HG03378 (cell line): Measurements from ENCODE around the gene PRKCB.
"Not testable (repeated sequence)": the region's sequence is repeated elsewhere in the genome, so short reads cannot be mapped to it uniquely, and the experiment has no call there.

Experiments
- ATAC-seq: cut with Tn5 transposase; IDR thresholded peaks from one replicate; pipeline ENCODE4 v1.9.1; 2021; ENCODE audit warnings: mild to moderate bottlenecking, moderate library complexity; ENCODE audit not compliant: unreplicated experiment

The PRKCB gene

DNA sequence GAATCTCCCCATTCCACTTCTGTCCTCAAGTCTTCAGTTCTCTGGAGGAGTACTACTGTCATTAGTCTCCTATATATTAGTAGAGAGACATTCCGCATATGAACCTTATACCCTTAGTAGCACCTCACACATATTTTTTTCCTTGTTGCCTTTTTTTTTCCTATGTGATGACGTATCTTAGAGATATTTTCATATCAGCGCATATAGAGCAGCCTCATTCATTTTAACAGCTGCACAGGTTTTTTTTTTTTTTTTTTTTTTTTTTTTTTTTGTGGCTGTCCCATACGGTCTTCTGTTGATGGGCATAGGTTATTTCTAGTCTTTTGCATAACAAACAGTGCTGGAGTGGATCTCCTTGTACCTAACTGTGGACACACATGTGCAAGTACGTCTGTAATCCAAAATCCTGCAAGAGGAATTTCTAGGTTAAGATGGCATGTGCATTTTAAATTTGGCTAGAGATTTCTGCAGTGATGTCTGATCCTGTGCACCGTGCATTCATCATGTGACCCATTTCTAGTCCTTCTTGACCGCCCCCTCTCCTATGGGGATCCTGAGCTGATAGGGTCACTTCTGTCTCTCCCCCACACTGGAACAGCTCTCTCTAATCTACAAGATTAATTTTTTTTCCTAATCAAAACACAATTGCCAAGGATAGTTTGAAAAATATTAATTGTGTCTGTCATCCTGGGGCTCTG, 64.8 kb downstream of the PRKCB start:
- ATAC-seq, result no peak

DNA sequence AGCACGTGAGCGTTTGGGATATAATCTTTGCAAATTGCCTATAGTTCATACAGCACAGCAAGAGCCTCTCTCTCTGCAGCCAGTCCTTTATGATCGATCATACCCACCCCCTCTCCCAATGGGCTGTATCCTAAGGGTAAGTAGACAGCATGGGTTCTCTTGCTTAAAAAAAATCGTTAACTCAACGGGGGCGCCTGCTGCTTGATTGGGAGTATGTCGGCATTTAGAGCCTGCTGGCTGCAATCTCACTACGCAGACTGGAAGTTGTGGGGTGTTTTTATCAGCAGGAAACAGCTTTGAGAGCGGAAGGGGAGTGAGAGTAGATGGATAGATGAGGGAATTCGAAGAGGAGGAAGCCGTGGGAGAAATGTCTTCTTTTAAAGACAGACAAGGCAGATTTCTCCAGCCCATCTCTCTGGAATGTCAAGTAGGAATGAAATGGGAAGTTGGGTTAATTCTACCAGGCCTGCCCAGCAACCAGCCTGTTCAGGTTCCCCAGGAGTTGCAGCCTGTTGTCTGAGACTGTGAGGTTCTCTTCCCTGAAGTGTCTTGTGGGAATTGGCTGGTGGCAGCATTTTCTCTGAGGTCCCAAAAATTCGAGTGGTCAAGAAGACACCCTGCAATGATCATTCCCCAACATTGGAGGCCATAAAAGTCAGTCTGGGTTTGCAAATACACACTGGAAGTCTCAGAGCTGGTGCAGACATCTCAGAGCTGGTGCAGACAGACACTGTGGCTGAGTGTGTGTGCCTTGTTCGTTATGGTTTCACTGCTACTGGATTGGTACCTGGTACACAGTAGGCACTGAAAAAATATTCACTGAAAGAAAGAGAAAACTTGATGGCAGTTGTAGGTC, 65.6 kb downstream of the PRKCB start:
- ATAC-seq, result no peak

DNA sequence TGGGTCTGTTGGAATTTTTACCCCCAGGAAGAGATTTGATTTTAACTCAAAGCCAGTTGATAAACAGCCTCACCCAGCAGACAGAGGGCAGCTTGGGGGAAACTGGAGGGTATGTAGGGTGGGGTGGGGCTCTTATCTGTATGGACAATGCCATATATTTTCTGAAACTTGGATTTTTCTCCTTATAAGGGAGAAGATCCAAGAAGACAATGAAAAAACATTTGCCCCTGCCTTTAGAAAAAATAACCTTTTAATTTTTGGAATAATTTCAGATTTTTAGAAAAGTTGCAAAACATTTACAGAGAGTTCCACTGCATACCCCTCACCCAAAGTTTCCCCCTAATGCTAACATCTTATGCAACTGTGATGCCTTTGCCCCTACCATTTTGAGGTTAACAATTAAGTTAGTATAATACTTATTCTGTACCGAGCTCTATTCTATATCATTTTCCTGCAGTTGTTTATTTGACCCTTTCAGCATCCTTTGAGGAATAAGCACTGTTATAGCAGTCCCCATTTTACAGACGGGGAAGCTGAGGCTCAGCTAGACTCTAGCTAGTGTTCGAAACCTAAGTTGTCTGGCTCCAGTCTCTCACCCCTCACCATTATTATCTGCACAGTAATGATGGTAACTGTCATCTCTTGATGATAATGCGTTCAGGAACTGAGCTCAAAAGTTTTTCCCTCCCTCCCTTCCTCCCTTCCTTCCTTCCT, 66.4 kb downstream of the PRKCB start:
- ATAC-seq, result no peak

DNA sequence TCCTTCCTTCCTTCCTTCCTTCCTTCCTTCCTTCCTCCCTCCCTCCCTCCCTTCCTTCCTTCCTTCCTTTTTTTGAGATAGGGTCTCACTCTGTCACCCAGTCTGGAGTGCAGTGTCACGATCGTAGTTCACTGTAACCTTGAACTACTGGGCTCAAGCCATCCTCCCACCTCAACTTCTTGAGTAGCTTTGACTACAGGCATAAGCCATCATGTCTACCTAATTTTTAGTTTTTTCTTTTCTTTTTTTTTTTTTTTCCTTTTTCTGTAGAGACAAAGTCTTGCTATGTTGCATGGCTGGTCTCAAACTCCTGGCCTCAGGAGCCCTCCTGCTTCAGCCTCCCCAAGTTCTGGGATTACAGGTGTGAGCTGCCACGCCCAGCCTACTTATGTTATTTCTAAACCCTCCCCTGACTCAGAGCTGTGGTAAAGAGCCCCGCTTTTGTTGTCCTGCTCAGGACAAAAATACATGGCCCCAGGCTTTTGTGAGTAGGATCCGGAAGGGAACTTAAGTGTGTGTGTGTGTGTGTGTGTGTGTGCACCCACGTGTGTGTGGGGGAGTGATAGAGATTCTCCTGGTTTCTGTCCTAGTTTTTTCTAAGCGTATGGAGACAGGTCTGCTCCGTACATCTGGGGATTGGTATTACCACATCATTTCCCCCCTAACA, 67.1 kb downstream of the PRKCB start:
- ATAC-seq, result no peak

DNA sequence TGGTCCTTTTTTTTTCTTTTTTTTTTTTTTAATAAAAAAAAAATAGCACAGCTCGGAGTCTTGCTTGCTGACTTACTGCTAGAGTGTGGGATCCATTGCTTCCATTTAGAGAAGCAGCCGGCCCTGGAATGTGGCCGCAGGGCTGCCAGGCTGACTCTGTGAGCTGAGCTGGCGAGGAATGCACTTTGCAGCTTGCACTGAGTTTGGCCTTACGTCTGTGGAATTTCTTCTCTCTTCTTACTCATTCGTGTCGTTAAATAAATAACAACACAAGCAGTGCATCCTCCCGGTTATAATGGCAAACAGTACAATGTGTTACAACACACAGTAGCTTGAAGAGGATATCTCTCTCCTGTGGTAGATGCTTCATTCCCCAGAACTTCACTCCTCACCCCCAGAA, 69.2 kb downstream of the PRKCB start:
- no peak for ATAC-seq

DNA sequence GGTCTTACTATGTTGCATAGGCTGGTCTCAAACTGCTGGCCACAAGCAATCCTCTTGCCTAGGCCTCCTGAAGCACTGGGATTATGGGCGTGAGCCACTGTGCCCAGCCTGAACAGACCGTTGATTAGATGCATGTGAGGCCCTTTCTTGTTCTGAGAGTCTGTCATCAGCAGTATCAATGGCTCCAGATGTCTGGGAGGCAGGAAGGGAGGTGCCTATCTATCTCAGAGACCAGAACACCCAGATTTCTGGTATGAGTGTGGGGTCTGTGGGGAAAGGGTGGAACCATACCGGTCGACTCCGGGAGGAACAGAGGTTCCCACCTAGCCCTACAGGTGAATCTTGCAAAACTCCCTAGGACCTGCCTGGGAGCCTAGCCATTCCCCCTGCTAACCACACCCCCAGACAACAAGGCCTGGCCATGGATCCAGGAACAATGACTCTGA, 71.7 kb downstream of the PRKCB start:
- no peak for ATAC-seq

DNA sequence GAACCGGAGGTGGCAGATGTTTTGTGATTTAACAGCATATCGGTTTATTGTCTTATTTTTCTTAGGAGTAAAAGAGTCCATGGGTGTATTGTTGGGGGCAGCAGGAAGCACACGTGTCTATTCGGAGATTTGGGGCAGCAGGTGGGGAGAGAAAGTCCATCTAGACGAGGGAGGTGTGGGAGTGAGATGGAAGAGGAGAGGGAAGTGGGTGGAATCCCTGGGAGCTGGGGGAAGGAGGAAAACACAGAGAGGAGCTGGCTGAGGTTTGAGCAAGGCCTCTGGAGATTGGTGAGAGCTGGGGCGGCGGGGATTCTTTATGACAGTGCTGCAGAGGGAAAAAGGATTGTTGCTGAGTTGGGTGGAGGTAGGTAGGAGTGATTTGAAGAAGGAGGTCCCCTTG, 72.1 kb downstream of the PRKCB start:
- ATAC-seq, result no peak

DNA sequence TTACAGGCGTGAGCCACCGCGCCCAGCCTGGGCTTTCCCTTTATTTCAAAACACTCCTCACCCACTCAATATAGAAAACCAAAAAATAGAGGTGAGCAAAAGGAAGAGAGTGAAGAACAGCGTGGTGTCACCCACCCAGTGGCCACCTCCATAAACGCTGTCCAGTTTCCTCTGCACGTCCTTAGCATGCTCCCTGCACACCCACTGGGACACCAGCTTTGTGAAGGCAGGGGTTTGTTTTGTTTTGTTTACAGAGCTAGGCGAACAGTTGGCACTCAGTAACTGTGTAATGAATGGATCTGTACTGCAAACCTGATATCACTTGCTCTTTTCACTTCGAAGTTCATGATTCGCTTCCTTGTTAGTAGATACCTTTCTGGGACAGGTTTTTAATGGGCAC, 73.0 kb downstream of the PRKCB start:
- no peak for ATAC-seq

DNA sequence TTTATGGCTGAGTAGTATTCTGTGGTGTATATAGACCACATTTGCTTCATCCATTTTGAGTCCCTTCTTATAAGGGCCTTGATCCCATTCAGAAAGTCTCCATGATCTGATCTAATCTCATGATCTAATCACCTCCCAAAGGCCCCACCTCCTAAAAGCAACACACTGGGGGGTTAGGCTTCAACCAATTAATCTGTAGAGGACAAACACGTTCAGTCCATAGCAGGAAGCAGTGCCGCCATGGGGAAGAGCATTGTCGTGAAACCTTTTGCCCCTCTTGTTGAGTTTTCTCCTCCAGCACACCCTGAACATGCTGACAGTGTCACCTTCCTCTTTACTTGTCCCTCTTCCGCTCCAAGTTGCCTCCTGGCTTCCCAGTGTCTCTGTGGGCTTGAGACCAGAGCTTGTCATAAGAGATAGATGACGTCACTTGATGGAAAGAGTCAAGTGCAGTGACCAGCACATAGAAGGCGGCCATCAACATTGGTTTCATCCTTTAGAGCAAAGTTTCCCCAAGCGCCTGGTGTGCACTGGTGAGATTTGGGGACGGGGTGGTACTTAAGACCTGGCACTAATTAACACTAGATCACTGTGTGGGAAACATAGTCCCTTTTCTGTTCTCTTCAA, 74.1 kb downstream of the PRKCB start:
- no peak for ATAC-seq

DNA sequence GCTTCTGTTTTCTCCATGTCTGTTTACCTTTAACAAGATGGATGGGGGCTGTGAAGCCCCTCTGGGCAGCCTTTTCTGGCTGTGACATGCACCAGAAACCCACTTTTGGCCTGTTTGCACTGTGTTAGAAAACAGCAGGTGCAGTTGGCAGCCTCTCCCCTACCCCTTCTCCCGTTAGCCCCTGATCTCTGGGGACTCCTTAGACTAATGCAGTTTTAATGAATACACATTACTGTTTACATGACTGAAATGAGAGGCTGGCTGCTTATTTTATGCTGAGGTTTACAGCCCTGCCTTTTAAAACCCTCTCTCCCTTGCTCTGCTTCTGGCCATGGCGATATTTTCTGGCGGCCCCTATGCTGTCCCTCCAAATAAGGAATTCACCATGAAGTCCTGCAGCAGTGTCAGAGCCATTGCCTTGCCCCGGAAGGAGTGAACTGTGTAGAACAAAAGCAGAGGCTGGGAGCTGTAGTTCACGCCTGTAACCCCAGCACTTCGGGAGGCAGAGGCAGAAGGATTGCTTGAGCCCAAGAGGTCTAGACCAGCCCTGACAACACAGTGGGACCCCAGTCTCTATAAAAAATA, 79.3 kb downstream of the PRKCB start:
- no peak for ATAC-seq

DNA sequence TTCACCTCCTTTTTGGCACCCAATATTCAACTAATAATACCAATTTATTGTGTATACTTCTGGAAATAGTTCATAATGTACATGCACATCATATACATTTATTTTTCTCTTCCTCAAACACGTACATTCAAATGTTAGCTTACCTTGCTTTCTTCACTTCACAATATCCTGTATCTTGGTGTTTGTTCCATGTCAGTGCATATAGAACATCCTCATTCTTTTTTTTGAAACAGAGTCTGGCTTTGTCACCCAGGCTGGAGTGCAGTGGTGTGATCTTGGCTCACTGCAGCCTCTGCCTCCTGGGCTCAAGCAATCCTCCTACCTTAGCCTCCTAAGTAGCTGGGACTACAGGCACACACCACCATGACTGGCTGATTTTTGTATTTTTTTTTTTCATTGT, 80.8 kb downstream of the PRKCB start:
- not testable (repeated sequence) for ATAC-seq

DNA sequence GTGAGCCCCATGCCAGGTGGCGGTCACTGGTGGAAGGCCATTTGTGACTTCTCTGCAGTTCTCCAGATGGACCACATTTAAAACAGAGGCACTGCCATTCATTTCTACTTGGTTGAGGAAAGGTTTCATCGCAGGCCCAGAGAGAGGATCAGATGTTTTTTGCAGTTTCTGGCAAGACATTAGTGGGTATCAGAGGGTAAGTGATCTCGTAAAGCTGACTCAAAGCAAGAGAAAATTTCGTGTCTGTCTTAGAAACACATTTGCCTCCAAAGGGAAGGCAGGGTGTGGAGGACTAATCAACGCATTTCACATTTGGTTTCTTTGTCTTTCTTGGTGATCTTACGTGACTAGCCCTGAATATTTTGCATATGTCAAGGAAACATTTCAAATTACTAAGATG, 81.8 kb downstream of the PRKCB start:
- no peak for ATAC-seq

DNA sequence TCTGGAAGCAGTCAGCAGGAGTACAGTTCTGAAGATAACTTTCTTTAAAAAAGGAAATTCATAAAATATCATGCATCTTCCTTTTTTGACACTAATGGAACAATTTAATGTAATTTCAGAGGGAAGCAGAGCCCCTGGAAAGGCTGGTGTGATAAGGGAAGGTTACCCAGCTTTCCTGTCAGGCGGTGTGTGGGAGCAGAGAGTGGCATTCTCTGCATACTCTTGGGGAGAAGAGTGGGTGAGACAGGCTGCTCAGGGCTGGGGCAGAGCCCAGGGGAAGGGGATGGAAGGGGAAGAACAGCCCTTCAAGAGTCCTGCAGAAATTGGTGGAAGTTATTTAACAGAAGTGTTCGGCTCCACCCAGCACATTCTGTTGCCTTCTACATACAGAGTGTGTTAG, 84.7 kb downstream of the PRKCB start:
- no peak for ATAC-seq

DNA sequence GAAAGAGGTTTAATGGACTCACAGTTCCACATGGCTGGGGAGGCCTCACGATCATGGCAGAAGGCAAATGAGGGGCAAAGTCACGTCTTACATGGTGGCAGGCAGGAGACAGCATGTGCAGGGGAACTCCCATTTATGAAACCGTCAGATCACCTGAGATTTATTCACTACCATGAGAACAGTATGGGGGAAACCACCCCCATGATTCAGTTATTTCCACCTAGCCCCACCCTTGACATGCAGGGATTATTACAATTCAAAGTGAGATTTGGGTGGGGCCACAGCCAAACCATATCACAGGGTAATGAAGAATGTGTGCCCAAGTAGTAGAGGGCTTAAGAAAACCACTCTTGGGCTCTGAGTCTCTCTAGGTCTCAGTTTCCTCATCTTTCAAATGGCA, 85.1 kb downstream of the PRKCB start:
- ATAC-seq, result no peak

DNA sequence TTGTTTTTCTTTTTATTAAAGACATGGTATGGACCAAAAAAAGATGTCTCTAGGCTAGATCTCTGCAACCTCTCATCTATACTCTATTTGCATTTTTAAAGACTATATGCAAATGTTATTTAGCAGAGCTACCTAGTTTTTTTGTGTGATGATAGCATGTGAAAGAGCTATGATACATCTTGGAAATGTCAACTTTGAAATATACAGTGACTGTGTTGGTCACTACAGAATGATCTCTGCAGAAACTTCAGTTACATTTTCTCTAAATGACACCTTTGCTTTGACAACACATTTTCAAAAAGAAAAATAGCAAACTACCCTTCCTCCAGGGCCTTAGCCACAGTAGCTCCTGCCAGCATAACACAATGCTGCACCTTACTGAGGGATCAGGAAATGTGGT, 86.6 kb downstream of the PRKCB start:
- ATAC-seq, result no peak

DNA sequence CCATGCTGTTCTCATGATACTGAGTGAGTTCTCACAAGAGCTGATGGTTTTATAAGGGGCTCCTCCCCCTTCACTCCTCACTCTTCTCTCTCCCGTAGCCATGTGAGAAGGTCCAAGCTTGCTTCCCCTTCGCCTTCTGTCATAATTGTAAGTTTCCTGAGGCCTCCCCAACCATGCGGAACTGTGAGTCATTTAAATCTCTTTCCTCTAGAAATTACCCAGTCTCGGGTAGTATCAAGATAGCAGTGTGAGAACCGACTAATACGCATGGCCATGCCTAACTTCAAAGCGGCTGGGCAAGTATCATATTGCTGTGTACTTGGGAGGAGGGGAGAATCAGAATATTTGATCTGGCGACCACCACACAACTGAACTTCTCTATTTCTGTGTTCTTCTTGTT, 88.3 kb downstream of the PRKCB start:
- ATAC-seq, result no peak

DNA sequence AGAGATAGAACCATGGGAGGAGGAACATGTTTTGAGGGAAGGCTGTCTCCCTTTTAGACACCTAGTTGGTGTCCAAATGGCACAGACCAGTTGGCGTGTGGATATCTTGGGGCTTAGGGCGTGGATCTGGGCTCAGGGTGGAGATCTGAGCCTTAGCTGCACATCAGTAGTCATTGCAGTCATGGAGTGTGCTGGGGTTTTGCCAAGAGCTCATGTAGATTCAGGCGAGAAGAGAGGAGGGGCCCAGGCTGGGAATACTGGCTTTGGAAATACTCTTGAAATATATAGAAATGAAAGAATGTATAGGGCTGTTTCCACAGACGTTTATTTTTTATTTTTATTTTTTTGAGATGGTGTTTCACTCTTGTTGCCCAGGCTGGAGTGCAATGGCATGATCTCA, 92.0 kb downstream of the PRKCB start:
- no peak for ATAC-seq

DNA sequence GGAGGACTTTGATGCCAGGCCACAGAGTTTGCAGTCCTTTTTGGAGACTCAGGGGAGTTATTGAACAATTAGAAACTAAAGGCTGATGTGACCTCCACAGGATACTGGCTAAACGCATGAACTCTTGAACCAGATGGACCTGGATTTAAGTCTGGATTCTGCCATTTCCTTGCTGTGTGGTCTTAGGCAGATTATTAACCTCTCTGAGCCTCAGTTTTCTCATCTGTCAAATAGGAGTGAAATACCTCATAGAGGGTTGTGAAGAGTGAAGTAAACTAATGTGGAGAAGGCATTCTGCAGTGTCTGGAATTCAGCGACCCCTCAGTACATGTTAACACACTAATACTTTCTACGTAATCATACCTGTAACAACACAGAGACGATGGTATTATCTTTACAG, 93.5 kb downstream of the PRKCB start:
- ATAC-seq, result no peak

DNA sequence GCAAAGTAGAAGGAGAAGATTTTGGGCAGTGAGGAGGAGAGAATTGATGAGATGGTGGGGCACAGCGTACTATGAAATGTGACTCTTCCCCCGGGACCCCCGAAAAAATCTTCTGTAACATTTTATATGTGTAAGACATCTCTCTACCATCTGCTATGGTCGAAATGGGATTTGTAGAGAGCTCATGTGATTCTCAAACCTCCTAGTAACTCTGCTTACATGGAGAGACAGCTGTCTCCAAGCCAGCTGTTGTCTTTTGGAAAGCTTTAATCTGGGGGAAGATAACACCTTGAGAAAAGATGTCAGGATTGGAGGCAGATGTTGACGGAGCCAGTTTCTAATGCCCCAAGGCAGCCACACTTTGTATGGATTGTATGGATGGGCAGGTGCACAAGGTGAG, 94.1 kb downstream of the PRKCB start:
- ATAC-seq, result no peak

DNA sequence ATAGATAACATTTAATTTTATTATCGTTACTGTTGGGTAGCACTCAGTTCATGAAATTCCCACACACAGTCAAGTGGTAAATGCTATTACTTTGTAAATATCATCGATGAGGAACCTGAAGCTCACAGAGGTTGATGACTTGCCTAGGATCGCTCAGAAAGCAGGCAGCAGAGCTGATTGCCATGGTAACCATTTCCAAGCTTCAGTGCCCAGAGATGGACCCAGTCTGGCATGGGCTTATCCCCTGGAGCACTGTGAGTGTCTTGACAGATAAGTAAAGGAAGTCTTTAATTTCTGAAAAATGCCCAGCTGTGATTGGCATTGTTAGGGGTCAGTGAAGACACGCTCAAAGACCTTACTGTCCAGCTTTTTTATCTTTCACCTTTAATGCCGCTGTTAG, 95.0 kb downstream of the PRKCB start:
- no peak for ATAC-seq
